Melanocyte of skin (primary cell): ENCODE results near the gene NUP153. TPM values are rescaled to one million over a fixed set of nuclear protein-coding genes. Genes with fewer than 3 reads are reported as not detected.

Source experiments
- small RNA-seq, 2 donors: library from RNA; depleted of rRNA; stranded (forward); fragments of <200 nt; gene quantifications; one replicate each; pipeline ENCODE3, GENCODE V24; 2012
- total RNA-seq, 2 donors: library from RNA; depleted of rRNA; stranded (reverse); fragments of >200 nt; gene quantifications; 2 replicates each; pipeline ENCODE4 v1.2.3, GENCODE V29; 2012

NUP153 gene
- 10 to 100 TPM; 27.5 to 46.0 TPM for total RNA-seq

GRCh38 chr6:17706580-17707370 lies at the start of gene NUP153:
Gene NUP153, minus strand, starts transcription at chr6:17706925. Its CDS starts 538 bp downstream, at chr6:17706387.

GRCh38 chr6:17599877-17600526 lies 106.7 kb downstream of the NUP153 start, which contains the start of gene FAM8A1:
Gene FAM8A1, plus strand, starts transcription at chr6:17600302. Its CDS starts 108 bp downstream, at chr6:17600410.

Small RNA genes within 50 kb of the gene (small RNA-seq; reads per million reads assigned to genes)
- gene RF00019: 0 reads per million in 2 donors
- 1.7 to 3.8 reads per million in 2 donors for gene RNA5SP204
- 0 reads per million in 2 donors for gene RNU6-190P
- 0 reads per million in 2 donors for gene SUMO2P13

Other genes starting within 250 kb of the NUP153 start
- 10 to 100 TPM; 11.7 to 17.6 TPM for gene FAM8A1, start 106.6 kb downstream of the NUP153 start, total RNA-seq